Measurements from ENCODE around the gene SCYL1.

Gene SCYL1

DNA sequence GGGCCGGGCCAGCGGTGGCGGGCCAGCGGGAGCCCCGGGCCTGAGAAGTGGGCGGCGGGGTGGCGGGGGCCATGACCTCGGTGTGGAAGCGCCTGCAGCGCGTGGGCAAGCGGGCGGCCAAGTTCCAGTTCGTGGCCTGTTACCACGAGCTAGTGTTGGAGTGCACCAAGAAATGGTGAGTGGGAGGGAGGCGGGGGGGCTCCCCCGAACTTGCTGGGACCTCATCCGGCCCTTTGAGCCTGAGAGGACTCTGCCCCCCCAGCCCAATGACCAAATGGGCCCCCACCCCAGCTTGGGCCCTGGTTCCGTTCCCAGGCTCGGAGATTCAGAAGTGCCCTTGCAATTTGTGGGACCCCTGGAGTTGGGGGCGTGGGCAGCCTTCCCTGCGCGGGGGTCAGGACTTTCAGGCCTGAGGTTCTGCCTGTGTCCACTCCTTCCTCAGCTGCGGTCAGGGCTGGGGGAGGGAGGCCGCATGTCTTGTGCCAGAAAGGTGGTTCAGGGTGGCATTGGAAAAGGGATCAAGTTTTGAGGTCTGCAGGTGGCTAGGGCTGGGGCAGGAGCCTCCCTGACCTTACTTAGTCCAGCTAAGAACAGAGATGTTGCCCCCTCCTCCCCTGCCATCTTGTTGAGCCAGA is 51.5 kb downstream of the SCYL1 start:
- DNase-seq (ENCODE audit: low spot score): peak; percentile 64
- TF ChIP-seq CTCF (IDR thresholded peaks at IDR 0.05; ENCODE audit: borderline replicate concordance, control extremely low read depth, extremely low read depth, insufficient read depth, missing control alignments): no peak
- in situ Hi-C loops (cut with MboI; ENCODE audit: low sequenced_read_pairs, unreplicated experiment): no loop called here

DNA sequence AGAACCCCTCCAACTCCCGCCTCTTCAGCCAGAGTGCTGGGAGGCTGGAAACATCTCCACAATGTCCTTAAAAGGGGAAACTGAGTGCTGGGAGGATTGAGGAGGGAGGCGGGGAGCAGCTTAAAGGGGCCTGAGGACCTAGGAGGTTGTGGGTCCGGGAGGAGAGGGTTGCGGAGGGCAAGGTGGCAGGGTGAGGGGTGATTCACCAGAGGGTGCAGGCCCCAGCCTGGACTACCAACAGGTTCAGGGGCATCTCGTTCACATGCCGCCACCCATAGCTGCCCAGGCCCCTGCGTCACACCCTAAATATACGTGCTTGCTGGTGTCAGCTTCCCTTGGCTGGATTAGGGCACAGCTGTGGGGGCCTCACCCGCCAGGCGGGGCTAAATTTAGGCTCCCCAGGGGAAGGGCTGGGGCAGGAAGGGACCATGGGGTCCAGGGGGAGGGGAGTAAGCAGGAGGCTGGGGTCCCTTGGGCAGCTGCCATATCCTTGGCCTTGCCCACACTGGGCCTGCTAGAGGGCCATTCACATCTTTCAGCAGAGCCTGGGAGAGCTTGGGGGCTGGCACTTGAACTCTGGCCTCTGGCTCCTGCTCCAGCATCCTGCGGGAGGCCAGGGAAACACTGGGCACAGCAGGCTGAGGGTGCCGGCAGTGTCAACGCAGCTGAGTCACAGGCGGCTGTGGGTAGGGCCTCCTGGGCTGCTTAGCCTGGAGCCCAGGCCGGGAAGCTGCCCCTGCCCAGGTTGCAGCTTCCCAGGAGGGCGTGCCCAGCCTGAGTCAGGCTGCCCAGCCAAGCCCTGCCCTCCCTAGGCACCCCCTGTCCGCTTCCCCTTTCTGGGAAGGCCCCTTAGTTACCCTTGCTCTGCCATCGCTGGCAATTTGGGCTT is 52.2 kb downstream of the SCYL1 start:
- TF ChIP-seq CTCF (IDR thresholded peaks at IDR 0.05; ENCODE audit: borderline replicate concordance, control extremely low read depth, extremely low read depth, insufficient read depth, missing control alignments): no peak
- no peak for DNase-seq (ENCODE audit: low spot score)
- in situ Hi-C loops (cut with MboI; ENCODE audit: low sequenced_read_pairs, unreplicated experiment): no loop called here

GRCh38 chr11:65577756-65578109 is 52.9 kb downstream of the SCYL1 start:
- in situ Hi-C loops (cut with MboI; ENCODE audit: low sequenced_read_pairs, unreplicated experiment): no loop called here
- no peak for TF ChIP-seq CTCF (IDR thresholded peaks at IDR 0.05; ENCODE audit: borderline replicate concordance, control extremely low read depth, extremely low read depth, insufficient read depth, missing control alignments)

DNA sequence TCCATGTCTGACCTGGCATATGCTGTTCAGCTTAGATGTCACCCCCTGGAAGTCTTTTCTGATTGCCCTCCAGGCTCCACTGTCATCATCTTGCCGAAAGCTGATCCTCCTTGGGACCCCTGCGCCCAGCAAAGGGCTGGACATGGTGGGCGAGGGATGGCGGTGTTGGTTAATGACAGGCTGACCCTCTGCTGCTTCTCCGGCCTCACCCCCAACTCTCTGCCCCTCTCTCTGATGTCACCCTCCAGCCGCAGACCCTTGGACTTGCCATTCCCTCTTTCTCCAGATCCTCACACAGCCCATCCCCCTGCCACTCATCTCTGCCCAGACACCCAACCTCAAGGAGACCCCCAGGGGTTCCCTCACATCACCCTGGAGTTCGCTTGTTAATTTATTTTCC is 53.3 kb downstream of the SCYL1 start:
- DNase-seq (ENCODE audit: low spot score): no peak
- TF ChIP-seq CTCF (IDR thresholded peaks at IDR 0.05; ENCODE audit: borderline replicate concordance, control extremely low read depth, extremely low read depth, insufficient read depth, missing control alignments): no peak
- in situ Hi-C loops (cut with MboI; ENCODE audit: low sequenced_read_pairs, unreplicated experiment): no loop called here

More at GRCh38 chr11:65577756-65578109, 52.9 kb downstream of the SCYL1 start:
- no peak for DNase-seq (ENCODE audit: low spot score)

DNA sequence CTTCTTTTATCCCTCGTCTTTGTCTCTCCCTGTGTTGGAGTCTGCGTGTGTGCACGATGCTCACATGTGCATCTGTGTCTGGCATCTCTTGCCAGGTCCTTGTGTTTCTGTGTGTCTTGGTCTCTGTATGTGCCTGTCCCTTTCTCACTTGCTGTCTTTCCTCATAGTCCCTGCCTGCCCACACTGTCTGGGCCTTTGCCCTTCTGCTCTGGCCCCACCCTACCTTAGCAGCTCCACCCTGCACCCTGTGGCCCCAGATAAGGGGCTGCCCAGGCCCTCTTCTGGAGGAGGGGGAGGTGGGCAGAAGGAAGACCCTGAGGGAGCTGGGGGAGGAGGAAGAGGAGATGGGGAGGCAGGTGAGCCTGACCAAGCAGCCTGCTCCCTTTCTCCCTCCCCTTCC is 53.8 kb downstream of the SCYL1 start:
- in situ Hi-C loops (cut with MboI; ENCODE audit: low sequenced_read_pairs, unreplicated experiment): no loop called here

GRCh38 chr11:65579291-65579690 is 54.4 kb downstream of the SCYL1 start:
- no peak for DNase-seq (ENCODE audit: low spot score)
- no peak for TF ChIP-seq CTCF (IDR thresholded peaks at IDR 0.05; ENCODE audit: borderline replicate concordance, control extremely low read depth, extremely low read depth, insufficient read depth, missing control alignments)
- in situ Hi-C loops (cut with MboI; ENCODE audit: low sequenced_read_pairs, unreplicated experiment): no loop called here

More for the DNA sequence above, 53.8 kb downstream of the SCYL1 start:
- DNase-seq (ENCODE audit: low spot score): no peak
- TF ChIP-seq CTCF (IDR thresholded peaks at IDR 0.05; ENCODE audit: borderline replicate concordance, control extremely low read depth, extremely low read depth, insufficient read depth, missing control alignments): no peak
